GM19193 (cell line): Measurements from ENCODE around the gene MTX3.

Experiments used
- POLR2A ChIP-seq: IDR thresholded peaks from 4 replicates; pipeline ENCODE4 v1.6.1; 2011; ENCODE audit not compliant: insufficient read depth, insufficient read length; ENCODE audit errors: extremely low read depth

MTX3 gene

DNA sequence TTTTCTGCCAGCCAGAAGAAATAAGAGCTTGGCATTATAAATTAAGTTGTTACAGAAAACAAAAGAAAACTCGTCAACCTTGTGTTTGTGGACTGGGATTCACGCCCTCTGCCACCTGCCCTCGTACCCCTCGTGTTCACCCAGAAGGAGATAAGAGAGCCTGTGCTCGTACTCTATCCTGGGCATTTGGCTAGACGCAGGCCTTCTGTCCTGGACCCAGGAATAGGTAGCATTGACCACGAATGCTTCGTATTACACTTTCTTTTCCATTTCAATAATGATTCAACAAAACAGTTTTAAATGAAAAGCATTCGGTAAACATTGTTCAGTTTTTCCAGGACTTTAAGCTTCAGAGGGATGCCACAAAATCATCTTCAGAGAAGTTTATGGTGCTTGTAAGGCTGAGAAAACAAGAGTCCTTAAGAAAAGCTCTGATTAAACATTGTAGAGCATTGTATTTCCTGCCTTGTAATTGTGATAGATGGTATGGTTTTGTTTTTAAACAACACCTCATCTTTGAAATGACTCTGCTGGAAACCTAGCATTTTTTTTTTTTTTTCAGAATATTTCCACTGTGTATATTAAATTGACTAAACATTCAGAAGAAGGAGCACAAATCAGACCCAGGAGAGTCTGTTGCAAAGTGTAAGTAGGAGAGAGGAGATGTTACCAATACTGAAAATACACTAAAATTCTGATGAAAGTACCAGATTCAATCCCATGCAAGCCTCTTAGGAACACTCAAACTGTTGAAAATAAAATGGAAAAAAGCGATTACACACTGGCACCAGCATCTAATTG is 27.6 kb downstream of the MTX3 start:
- no peak for TF ChIP-seq POLR2A

DNA sequence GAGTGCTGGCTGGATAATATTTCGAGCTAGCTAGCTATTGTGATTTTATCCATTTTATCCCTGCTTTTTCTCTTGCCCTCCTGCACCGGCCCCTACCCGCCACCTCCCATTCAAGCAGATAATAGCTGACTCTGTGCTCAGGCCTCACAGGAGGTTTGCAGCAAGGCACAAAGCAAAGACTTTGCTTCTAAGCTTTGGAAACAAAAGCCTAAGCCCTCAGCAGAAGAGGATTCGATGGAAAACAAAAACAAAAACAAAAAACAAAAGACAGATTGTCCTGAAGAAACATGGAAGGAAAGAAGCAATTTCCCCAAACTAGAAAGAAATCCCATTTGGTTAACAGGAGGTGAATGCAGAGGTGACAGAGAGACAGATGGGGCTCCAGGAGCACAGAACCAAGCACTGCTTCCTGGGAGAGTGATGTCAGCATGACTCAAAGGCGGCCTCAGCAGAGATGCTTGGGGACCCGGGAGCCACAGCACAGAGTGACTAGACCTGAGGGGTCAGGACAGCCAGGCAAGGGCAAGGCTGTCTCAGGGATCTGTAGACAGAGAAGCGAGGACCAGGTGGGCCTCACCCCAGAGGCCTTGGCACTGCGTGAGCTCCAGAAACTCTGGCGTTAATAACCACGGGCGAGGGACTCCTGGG is 28.4 kb downstream of the MTX3 start:
- no peak for TF ChIP-seq POLR2A

DNA sequence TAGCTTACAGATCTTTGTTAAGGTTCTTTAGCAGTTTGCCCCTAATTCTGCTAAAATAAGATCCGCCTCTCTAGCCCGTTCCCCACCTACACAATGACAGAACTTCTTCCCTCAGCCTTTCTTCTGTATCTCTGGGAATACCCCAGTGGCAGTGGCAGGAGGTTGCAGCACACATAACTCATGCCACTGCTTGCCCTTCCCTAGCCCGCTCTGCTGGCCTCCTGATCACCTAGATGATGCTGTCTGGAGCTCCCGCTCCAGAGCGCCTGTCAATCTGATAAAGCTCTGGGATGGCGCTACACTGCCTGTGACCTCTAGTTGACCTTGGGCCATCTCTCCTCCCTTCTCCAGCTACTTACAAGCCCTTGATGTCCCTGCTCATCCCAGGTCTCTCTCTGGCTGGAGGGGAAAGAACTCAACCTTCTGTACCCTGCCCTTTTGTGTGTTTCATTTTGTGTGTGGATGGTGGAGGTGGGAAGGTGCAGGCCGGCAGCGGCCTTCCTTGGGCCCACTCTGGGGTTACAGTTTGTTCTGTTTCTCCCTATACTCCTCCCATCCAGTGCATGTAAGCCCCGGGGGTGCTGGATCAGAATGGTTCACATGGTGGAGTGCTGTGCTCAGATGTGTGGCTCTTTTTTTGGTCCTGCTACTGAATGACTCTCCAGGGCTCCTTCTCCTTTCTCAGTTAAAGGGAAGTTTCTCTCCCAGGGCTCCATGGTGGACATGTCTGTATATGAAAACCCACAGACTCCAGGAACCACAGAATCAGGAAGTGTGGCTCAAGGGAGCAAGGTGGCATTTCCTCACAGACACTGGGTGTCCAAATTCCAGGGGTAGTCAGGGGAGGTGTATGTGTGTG is 29.1 kb downstream of the MTX3 start:
- TF ChIP-seq POLR2A, result no peak

- no peak for TF ChIP-seq POLR2A
These were observed 31.7 kb downstream of the MTX3 start for GRCh38 chr5:79959407-79959806.

GRCh38 chr5:79955941-79956670 is 35.0 kb downstream of the MTX3 start:
- no peak for TF ChIP-seq POLR2A

GRCh38 chr5:79955356-79955895 is 35.6 kb downstream of the MTX3 start:
- no peak for TF ChIP-seq POLR2A

DNA sequence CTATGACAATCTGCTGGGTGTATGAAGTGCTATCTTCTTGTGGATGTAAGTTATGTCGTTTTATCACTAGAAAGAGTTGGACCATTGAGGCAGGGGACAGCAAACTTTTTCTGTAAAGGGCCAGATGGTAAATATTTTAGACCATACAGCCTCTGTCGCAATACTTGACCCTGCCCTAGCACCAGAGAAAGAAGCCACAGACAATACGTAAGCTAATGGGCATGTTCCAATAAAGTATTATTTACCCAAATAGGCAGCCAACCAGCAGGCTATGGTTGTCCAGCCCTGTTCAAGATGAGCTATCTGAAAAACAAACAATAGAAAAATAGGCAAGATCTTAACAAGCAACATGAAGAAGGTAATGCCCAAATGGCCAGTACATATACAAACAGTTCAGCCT is 36.4 kb downstream of the MTX3 start:
- TF ChIP-seq POLR2A, result no peak

- no peak for TF ChIP-seq POLR2A
These were observed 43.5 kb downstream of the MTX3 start for GRCh38 chr5:79947567-79947966.

- TF ChIP-seq POLR2A, result no peak
These were observed 52.6 kb downstream of the MTX3 start for GRCh38 chr5:79938468-79938867.

DNA sequence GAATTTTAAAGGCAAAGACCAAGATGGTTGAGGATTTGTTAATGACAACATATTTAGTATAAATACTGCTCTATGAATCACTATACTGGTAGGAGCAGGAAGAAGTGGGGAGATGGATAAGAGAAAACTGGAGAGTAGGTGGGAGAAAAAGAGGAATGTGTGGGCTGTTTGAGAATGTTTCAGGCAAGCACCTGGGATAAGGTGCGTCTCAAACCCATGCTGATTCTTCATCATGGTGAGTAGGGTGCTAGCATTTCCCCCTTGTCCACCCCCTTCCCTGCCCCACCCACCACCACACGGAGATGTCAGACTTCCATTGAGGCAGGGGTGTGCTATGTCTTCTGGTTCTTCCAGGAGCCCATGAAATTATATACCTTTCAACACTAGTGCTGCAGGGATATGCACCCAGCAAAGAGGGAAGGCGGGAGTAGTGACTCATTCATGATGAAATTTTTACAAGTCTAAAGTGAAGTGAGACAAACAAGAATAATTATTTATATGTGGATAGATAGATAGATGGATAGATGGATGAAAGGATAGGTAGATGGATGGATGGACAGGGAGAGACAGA is 54.3 kb downstream of the MTX3 start:
- no peak for TF ChIP-seq POLR2A

DNA sequence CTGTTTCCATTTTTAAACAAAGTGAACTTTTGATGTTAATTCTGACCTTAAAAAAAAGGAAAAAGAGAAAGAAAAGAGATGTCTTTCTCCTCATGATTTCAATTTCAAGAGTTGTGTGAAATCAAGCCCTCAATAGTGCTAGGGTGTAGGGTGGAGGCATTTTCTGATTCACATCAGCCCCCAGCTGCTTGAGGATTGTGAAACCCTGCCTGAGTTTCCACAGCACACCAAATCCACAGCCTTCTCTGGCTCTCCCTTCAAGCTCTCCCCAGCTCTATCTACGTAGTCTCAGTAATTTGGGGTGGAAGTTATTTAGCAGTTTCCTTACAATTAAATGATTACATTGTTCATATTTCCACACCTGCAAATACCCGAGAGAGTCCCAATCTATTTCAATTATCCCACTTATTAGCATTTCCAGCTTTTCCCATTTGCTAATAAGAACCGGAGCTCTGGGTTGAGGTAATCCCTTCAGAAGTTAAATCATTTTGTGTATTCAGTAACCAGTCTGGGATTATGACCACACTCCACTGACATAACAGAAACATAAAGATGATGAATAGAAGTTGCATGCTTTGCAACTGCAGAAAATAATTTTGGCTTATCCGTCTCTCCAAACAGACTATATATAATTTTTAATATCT is 54.9 kb downstream of the MTX3 start:
- no peak for TF ChIP-seq POLR2A

- no peak for TF ChIP-seq POLR2A
These were observed 56.4 kb downstream of the MTX3 start for GRCh38 chr5:79934681-79935080.
